Nucleus accumbens (tissue), 56 donors: ENCODE results near the gene TMEM220.
"Not testable (repeated sequence)": the region's sequence is repeated elsewhere in the genome, so short reads cannot be mapped to it uniquely, and the experiment has no call there.

Experiments used
- DNase-seq, 56 donors: peaks; one replicate each; lab custom pipeline; 2025; lab: John Stamatoyannopoulos, UW

TMEM220 gene

DNA sequence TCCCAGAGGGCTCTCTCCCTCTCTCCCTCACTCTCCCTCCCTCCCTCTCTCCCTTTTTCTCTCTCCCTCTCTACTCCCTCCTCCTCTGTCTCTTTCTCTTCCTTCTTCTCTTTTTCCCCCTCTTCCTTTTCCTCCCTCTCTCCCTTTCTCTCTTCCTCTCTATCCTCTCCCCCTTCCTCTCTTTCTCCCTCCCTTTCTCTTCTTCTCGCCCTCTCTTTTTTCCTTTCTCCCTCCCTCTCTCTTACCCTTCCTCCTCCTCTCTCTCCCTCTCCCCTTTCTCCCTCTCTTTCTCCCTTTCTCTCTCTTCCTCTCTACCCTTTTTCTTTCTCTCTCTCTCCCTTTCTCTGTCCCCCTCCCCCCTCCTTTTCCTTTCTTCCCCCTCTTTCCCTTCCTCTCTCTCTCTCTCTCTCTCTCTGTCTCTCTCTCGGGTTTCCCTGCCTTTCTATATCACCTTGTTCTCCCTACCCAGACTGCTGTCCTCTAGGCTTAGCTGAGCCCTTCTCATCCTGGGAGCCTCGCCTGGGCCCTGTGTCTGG, 25.8 kb upstream of the TMEM220 start:
- DNase-seq = no peak

GRCh38 chr17:10754861-10755591, 25.2 kb upstream of the TMEM220 start:
- no peak for DNase-seq

- DNase-seq = no peak
Measured at GRCh38 chr17:10754109-10754508, 24.3 kb upstream of the TMEM220 start.

- DNase-seq = no peak
Measured at GRCh38 chr17:10752696-10753095, 22.9 kb upstream of the TMEM220 start.

GRCh38 chr17:10751563-10751962, 21.7 kb upstream of the TMEM220 start:
- DNase-seq = no peak

GRCh38 chr17:10750210-10750609, 20.4 kb upstream of the TMEM220 start:
- DNase-seq = no peak

DNA sequence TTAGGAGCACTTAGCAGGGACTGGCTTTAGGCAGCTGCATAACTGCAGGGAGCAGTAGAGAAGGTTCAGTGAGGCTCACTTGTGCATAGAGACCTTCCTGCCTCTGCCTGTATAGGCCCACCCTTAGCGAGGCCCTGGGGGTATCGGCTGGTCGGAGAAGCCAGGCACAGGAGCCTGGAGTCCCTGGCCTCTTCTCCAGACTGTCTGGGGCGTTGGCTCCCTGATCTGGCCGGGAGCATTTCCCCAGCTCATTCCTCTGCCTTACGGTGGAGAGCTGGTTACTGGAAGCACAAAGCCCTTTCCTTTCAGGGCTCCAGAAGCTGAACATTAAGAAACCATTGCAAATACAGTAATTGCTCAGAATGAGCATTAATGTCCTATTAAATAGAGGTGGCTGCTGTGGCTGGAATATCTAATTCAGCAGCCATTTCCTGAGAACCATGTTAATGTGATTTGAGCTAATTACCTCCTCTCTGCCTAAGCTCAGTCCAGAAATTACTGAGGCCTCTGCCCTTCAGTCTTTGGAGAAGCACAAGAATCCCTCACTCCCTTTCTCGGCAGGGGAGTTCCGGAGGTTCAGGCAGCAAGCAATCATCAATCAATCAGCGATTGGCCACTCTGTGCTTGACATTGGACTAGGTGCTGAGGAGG, 18.8 kb upstream of the TMEM220 start:
- no peak for DNase-seq

GRCh38 chr17:10745231-10745630, 15.4 kb upstream of the TMEM220 start:
- no peak for DNase-seq

DNA sequence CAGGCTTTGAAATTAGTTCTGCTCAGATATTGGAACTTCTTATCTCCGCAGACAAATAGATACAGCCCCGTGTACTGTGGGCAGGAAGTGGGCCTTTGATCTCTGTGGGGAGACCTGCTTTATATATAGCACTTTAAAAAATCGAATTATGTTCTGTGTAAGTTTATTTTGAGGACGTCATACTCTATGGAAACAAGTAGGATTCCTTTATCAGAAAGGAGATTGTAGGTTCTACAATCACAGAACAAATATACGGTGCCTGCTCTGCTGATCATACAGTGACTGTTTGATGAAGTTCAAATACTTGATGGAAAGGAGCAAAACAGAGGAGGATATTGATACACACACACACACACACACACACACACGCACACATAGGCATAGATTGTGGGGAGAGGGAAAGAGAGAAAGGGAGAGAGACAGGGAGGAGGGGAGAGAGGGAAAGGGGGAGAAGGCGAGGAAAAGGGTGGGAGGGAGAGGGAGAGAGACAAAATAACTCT, 14.7 kb upstream of the TMEM220 start:
- DNase-seq = no peak

GRCh38 chr17:10743316-10744009, 13.6 kb upstream of the TMEM220 start:
- DNase-seq = no peak

DNA sequence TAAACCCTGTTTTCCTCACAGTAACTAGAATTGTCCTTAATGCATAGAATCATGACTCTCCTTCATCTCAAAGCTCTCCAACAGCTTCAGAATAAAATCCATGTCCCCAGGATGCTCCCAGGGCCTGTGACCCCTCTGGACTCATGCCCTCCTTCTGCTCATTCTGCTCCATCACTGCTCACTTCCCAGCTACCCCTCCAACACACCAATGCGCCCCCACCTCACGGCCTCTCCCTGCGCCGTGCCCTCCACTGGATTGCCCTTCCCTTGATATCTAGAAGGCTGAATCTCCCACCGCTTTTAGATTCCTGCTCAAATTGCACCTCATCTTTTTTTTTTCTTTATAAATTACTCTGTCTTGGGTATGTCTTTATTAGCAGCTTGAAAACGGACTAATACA, 12.6 kb upstream of the TMEM220 start:
- no peak for DNase-seq

DNA sequence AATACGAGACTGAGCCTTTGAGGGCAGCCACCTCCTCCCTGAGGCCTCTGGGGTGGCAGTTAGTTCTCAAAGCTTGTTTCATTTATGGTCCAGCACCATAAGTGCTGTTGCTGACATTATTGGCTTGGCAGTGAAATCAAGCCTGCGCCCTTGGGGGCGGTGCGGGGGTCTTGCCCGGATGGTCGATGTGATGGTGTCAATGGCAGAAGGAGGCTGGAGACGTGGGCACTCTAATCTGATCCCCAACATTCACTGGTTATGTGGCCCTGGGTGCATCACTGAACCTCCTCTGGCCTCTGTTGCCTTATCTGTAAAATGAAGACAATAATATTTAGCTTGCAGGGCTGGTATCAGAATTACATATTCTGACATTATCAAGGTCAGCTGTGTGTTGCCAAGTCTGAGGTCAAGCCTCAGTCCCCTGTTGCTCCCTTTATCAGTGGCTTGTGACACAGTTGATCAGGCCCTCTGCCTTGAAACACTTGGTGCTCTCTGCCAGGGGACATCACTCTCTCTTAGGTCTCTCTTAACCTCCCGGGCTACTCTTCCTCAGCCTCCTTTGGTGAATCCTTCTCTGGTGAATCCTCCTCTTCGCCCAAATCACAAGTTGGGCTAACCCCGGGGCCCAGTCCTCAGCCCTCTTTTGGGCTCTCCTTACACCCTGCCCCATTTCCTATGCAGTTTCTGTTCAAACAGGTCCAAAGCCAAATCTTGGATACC, 11.8 kb upstream of the TMEM220 start:
- no peak for DNase-seq

DNA sequence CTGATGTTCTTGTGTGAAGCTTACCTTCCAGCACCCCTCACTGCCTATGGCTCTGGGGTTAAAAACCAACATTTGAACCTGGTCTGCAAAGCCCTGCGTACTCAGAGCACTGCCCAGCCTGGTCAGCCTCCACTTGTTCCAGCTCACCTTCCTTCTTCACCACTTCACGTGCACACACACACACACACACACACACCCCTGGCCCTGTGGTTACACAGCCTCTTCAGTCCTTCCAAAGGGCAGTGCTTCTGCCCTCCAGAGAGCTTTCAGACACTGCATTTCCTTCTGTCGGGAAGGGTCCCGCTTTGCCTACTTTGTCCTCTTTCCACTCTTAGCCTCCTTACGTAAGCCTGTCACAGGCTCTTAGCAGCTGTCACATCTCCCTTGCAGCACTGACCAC, 9.6 kb upstream of the TMEM220 start:
- DNase-seq = no peak

DNA sequence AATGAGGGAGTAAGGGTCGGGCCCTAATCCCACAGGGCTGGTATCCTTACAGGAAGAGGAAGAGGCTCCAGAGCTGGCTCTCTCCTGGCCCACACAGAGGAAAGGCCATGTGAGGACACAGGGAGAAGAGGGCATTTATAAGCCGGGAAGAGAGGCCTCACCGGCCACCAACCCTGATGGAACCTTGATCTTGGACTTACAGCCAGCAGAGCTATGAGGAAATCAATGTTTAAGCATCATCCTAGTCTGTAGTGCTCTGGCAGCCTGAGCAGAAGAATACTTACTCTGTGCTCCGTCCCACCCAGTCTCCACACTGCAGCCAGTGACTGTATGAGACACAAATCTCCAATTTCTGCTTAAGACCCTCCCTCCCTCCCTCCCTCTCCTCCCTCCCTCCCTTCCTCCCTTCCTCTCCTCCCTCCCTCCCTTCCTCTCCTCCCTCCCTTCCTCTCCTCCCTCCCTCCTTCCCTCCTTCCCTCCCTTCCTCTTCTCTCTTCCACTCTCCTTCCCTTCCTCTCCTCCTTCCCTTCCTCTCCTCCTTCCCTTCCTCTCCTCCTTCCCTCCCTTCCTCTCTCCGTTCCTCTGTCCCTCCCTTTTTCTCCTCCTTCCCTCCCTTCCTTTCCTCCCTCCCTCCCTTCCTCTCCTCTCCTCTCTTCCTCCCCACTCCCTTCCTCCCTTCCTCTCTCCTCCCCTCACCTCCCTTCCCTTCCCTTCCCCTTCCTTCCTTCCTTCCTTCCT, 8.9 kb upstream of the TMEM220 start:
- DNase-seq = no peak

GRCh38 chr17:10737736-10738135, 7.9 kb upstream of the TMEM220 start:
- DNase-seq = no peak

DNA sequence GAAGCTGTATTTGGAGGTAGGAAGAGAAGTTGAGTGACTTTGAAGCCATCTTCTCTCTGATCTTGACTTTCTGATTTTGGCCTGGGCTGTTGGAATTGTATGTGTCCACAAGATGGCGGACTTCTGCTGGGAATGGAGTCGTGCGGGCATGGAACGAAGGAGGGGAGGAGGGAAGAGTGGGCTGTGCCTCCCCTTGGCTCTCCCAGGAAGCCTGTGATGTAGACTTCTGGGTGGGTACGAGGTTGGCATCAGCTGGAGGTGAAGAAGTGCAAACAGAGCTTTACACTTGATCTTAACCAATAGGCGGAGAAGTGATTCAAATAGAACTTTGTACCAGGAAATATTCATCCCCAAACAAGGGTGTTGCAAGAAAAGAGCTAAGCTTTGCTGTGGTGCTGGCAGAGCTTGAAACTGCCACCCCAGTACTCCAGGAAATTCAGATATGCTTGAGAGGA, 7.4 kb upstream of the TMEM220 start:
- DNase-seq = peak in 44 of 56 donors; percentile 3 to 80 (median 32)

DNA sequence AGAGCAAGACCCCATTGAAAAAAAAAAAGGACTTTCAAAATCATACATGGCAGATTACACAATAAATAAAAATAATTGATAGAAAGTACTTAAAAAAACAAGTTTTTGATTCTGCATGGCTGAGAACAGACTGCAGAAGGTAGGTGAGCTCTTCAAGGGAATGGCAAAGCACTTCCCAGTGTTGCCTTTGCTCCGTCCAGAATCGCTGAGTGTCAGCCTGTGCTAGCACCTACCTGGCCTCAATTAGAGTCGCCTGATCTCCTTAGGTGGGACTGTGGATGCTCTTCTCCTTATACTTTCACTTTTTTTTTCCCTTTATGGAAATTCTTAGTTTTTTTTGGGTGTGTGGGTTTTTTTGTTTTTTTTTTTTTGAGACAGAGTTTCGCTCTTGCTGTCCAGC, 6.0 kb upstream of the TMEM220 start:
- no peak for DNase-seq

DNA sequence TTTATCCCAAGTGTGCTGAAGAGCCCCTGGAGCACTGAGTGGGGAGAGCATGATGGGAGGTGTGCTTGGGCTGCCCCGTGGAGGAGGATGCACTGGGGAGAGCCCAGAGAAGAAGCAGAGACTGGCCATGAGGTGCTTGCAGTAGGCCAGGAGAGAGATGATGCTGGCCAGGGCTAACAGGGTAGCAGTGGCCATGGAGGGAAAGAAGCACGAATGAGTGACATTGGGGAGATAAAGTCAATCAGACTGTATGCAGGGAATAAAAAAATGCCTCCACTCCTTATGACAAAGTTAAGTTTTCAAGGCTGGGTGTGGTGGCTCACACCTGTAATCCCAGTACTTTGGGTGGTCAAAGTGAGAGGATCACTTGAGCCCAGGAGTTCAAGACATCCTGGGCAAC, 5.4 kb upstream of the TMEM220 start:
- DNase-seq = no peak

GRCh38 chr17:10733666-10734065, 3.8 kb upstream of the TMEM220 start:
- no peak for DNase-seq

DNA sequence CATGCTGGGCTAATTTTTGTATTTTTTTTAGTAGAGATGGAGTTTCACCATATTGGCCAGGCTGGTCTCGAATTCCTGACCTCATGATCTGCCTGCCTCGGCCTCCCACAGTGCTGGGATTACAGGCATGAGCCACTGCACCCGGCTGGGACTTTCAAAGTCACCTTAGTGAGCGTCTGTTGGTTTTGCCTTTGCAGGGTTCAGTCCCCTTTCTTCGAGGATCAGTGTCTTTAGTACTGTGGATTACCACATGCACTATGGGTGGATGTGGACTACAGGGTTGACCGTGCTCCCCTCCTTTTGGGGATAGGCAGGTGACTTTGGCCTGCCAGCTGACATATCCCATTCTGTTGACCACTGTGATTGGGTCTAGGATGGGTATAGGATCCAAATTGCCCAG, 2.3 kb upstream of the TMEM220 start:
- DNase-seq = not testable (repeated sequence)
